Bronchus fibroblast of lung (primary cell): ENCODE results near the gene FAM153A. TPM values are rescaled to one million over a fixed set of nuclear protein-coding genes. Genes with fewer than 3 reads are reported as not detected.

ENCODE experiments used
- total RNA-seq: library from RNA; depleted of rRNA; stranded (reverse); fragments of >200 nt; gene quantifications from 2 replicates; pipeline ENCODE4 v1.2.3, GENCODE V29; 2015

Gene FAM153A
- not detected in 2 replicates for total RNA-seq

DNA sequence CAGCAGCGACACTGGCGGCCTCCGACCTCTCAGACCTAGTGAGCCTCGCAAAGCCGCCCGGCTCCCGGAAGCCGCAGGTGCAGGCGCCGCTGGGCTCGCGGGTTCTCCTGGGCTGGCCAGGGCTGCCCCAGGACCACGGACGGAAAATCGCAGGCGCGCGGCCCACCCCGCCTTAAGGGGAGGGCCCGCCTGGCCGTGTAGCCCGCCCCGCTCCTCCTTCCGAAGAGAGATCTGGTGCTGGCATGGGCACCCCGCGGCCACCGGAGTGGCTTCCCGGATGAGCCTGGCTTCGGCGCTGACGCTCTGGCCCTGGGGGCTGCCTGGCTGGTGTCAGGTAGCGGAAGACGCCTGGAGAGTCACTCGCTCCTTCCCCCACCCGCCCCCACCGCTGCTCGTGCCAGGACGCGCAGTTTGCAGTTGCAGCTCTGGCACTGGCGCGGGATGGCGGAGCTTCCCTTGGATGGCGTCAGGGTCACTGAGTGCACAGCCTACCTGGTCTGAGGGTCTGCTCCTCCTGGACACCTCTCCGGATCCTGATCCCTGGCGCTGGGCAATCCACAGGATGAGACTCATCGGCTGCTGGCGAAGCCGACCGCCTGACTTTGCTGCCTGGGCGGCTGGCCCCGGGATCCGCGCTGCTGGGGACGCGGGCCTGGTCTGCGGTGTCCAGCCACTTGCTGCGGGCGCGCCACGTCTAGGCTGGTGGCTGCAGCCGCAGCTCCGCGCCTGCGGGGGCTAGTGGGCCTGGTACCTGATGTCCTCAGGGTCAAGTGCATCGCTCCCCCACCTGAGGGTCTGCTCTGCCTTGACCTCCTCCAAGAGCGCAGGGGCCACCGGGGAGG lies at the start of gene FAM153A:
Gene FAM153A (minus strand): TSS at position 108 of the 842 bp plus-strand sequence.

Other genes starting within 250 kb of the FAM153A start
- gene FAM193B, start 228.3 kb downstream of the FAM153A start, total RNA-seq = 16.0 and 22.0 TPM in 2 replicates
- gene TMED9, start 190.7 kb downstream of the FAM153A start, total RNA-seq = 139 and 146 TPM in 2 replicates
- gene B4GALT7, start 182.8 kb downstream of the FAM153A start, total RNA-seq = 40.7 and 43.5 TPM in 2 replicates
- gene PROP1, start 213.3 kb upstream of the FAM153A start, total RNA-seq = not detected in 2 replicates